ENCODE measurements around the gene MAP2K5.

DNA sequence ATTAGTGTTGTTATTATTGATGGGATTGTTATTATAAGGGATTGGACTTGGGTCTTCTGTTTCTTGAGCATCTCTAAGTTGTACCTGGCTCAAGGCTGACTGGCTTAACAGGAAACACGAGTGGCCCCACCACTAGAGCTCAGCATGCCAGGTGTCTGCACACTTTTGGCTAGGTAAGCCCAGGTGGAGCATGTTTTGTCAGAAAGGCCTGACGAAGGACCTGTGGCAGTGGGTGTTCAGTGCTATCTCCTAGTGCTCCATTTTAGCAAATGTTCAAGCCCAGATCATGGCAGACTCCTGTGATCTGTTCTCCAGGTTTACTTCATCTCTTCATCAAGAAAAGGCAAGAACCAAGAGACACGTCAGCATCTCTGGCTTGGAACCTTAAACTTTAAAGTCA, 3.4 kb downstream of the MAP2K5 start:
- TF ChIP-seq POLR2A (IDR thresholded peaks at IDR 0.05; ENCODE audit: low read length) (no peak), GATA1 (IDR thresholded peaks at IDR 0.05; ENCODE audit: low read depth, low read length) (no peak)
